GM12891 (cell line): Measurements from ENCODE around the gene PCYOX1L.
A peak's percentile ranks its signal among the peaks of the same experiment; 100 is the strongest.
"Not testable (repeated sequence)": the region's sequence is repeated elsewhere in the genome, so short reads cannot be mapped to it uniquely, and the experiment has no call there.

Source experiments
- DNase-seq: peaks from one replicate; pipeline ENCODE4 v3.0.0; 2011; ENCODE audit warnings: low spot score; ENCODE audit not compliant: insufficient read length
- FAIRE-seq: peaks from 2 replicates; lab custom pipeline; 2011; peaks lifted over from hg19 to GRCh38; lab: Jason Lieb, UNC
- PAX5 ChIP-seq: IDR thresholded peaks from 2 replicates; pipeline ENCODE4 v1.6.1; 2011; ENCODE audit warnings: low read length, moderate library complexity, mild to moderate bottlenecking; ENCODE audit not compliant: insufficient read depth, severe bottlenecking
- POLR2A ChIP-seq: IDR thresholded peaks from 2 replicates; pipeline ENCODE4 v1.6.1; 2011; ENCODE audit warnings: low read depth, low read length, control low read depth
- POLR2AphosphoS5 ChIP-seq: IDR thresholded peaks from 2 replicates; pipeline ENCODE4 v1.6.1; 2011; ENCODE audit warnings: low read depth, low read length, control low read depth
- POU2F2 ChIP-seq: IDR thresholded peaks from 2 replicates; pipeline ENCODE4 v1.6.1; 2011; ENCODE audit warnings: low read depth, mild to moderate bottlenecking, control low read depth, low read length, moderate library complexity
- SPI1 ChIP-seq: IDR thresholded peaks from 2 replicates; pipeline ENCODE4 v1.6.1; 2011; ENCODE audit warnings: low read depth, low read length, control low read depth
- TAF1 ChIP-seq: IDR thresholded peaks from 2 replicates; pipeline ENCODE4 v1.6.1; 2011; ENCODE audit warnings: low read depth, low read length, control low read depth

Gene PCYOX1L

GRCh38 chr5:149391524-149391923 is 33.7 kb downstream of the PCYOX1L start:
- TF ChIP-seq POLR2AphosphoS5: no peak
- no peak for TF ChIP-seq PAX5
- no peak for TF ChIP-seq POU2F2
- no peak for TF ChIP-seq POLR2A
- no peak for TF ChIP-seq TAF1
- no peak for TF ChIP-seq SPI1
- DNase-seq: no peak
- no peak for FAIRE-seq

GRCh38 chr5:149392718-149393117 is 34.9 kb downstream of the PCYOX1L start:
- DNase-seq (no peak), FAIRE-seq (no peak)
- TF ChIP-seq PAX5 (no peak), POU2F2 (peak; percentile 56; the same call in 1 of the 2 replicates)

GRCh38 chr5:149394996-149395395 is 37.1 kb downstream of the PCYOX1L start:
- FAIRE-seq, DNase-seq: not testable (repeated sequence)

- TF ChIP-seq TAF1 (no peak), POLR2AphosphoS5 (no peak), SPI1 (no peak), PAX5 (no peak), POLR2A (no peak), POU2F2 (no peak)
- DNase-seq (no peak), FAIRE-seq (no peak)
Measured at GRCh38 chr5:149397530-149397929, 39.7 kb downstream of the PCYOX1L start.

- not testable (repeated sequence) for DNase-seq, FAIRE-seq
Measured at GRCh38 chr5:149398747-149399266, 41.0 kb downstream of the PCYOX1L start.

GRCh38 chr5:149399775-149400174 is 41.9 kb downstream of the PCYOX1L start:
- no peak for DNase-seq
- TF ChIP-seq TAF1 (no peak), POU2F2 (no peak), POLR2A (no peak), SPI1 (no peak), PAX5 (no peak), POLR2AphosphoS5 (no peak)
- FAIRE-seq: no peak

GRCh38 chr5:149400304-149400703 is 42.5 kb downstream of the PCYOX1L start:
- TF ChIP-seq POLR2AphosphoS5 (no peak), SPI1 (no peak), POU2F2 (no peak), TAF1 (no peak)
- DNase-seq: no peak
- FAIRE-seq: no peak

- TF ChIP-seq POLR2A: no peak
- TF ChIP-seq TAF1: no peak
- TF ChIP-seq PAX5: no peak
- no peak for FAIRE-seq
Measured at GRCh38 chr5:149401051-149401450, 43.2 kb downstream of the PCYOX1L start.

GRCh38 chr5:149402291-149402690 is 44.4 kb downstream of the PCYOX1L start:
- TF ChIP-seq POU2F2 (no peak), SPI1 (no peak), POLR2AphosphoS5 (no peak)
- FAIRE-seq (no peak), DNase-seq (no peak)

More at GRCh38 chr5:149401051-149401450, 43.2 kb downstream of the PCYOX1L start:
- DNase-seq: no peak

- DNase-seq (no peak), FAIRE-seq (no peak)
- TF ChIP-seq PAX5 (no peak), TAF1 (no peak), SPI1 (no peak), POLR2A (no peak), POLR2AphosphoS5 (no peak)
Measured at GRCh38 chr5:149403923-149404745, 46.3 kb downstream of the PCYOX1L start.
